ENCODE measurements around the gene KRTAP5-1. TPM values are rescaled to one million over a fixed set of nuclear protein-coding genes. Genes with fewer than 3 reads are reported as not detected.

KRTAP5-1 gene
- total RNA-seq, 2 donors from 2014 or later, result not detected

DNA sequence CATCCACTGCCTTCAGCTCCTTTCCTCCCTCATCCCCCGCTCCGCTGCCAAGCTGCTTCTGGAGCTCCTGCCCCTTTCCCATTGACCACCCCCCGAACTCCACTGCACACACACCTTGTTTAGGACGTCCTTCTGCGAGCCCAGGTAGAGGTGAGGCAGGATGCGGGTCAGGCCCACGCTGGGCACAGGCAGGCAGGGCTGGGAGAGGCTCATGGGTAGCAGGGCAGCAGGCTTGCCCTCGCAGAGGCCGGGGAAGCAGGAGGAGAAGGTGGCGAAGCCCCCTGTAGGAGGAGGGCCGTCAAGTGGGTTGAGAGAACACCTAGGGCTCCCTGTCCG is 26.3 kb downstream of the KRTAP5-1 start:
- Histone ChIP-seq H3K9me3 (ENCODE audit: control insufficient read depth, low read length) (no peaks in the 10 kb centered on the region), H3K4me3 (ENCODE audit: low read length) (no peak overlapping the region), H3K9ac (ENCODE audit: extremely low read depth, low read length, poor library complexity, severe bottlenecking) (no peak overlapping the region), H3K27me3 (ENCODE audit: control insufficient read depth, insufficient read depth, low read length, poor library complexity, severe bottlenecking) (no peaks in the 10 kb centered on the region), H3K36me3 (ENCODE audit: control insufficient read depth, insufficient read depth, low read length) (no peaks in the 10 kb centered on the region), H3K4me1 (ENCODE audit: control insufficient read depth, insufficient read depth, low read length) (no peaks in the 10 kb centered on the region), H3K27ac (ENCODE audit: low read depth, low read length) (no peak overlapping the region)
- Mint-ChIP-seq H3K4me3 (no peak overlapping the region), H3K9me3 (no peaks in the 10 kb centered on the region), H3K4me1 (peaks cover 3% of the 10 kb centered on the region), H3K27me3 (ENCODE audit: insufficient read depth) (peaks cover 9% of the 10 kb centered on the region), H3K36me3 (ENCODE audit: low read depth) (peaks cover 5% of the 10 kb centered on the region), H3K27ac (no peak overlapping the region)
- TF ChIP-seq, protein P1, sequence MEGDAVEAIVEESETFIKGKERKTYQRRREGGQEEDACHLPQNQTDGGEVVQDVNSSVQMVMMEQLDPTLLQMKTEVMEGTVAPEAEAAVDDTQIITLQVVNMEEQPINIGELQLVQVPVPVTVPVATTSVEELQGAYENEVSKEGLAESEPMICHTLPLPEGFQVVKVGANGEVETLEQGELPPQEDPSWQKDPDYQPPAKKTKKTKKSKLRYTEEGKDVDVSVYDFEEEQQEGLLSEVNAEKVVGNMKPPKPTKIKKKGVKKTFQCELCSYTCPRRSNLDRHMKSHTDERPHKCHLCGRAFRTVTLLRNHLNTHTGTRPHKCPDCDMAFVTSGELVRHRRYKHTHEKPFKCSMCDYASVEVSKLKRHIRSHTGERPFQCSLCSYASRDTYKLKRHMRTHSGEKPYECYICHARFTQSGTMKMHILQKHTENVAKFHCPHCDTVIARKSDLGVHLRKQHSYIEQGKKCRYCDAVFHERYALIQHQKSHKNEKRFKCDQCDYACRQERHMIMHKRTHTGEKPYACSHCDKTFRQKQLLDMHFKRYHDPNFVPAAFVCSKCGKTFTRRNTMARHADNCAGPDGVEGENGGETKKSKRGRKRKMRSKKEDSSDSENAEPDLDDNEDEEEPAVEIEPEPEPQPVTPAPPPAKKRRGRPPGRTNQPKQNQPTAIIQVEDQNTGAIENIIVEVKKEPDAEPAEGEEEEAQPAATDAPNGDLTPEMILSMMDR (conservative IDR thresholded peaks at IDR 0.05), result no peak
- no peak for DNase-seq
- 80 to 89% methylated on average over 2 to 12 of the region's 12 CpGs for WGBS, 2 experiments (ENCODE audit: insufficient coverage in 1 of 2, insufficient read length in 1 of 2)

DNA sequence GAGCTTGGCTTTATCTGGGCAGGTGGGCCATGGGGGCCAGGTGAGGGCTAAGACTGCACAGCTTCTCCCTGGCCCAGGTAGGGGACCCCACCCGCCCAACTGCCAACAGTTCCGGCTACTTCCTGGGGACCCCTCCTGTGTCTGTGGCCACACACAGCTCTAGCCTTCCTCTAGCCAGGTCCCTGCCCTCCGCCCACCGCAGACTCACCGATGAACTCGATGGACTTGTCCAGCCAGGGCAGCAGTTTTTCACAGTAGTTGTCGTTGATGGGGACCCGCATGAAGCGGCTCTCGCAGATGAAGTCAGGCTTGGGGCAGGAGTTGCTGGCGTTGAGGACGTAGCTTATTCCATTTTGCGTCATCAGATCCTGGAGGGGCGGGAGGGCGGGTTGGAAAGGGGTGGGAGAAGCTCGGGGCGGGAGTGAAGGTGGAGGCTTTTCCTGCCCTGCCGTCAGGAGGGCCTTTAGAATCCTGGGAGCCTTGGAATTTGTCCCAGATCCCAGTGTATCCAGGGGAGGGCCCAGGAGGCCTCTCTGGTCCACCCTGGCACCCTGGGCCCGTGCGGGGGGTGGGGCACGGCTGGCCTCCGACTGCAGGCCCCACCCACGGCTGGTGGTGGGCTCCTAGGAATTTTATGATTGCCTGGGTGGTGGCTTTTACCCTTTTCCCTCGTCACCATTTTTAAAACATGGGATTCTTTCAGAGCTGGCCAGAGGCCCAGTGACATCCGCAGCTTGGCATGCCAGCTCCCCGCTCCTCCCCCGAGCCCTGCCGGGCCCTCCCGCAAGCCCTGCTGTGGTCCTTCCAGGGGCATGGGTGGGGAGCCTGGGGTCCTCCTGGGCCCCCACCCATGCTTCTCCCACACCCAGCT is 26.9 kb downstream of the KRTAP5-1 start:
- peaks cover 5% of the 10 kb centered on the region for H3K36me3 Mint-ChIP-seq (ENCODE audit: low read depth)
- H3K9ac ChIP-seq (ENCODE audit: extremely low read depth, low read length, poor library complexity, severe bottlenecking), result no peak overlapping the region
- DNase-seq, result peak; percentile 53
- H3K4me1 ChIP-seq (ENCODE audit: control insufficient read depth, insufficient read depth, low read length), result no peaks in the 10 kb centered on the region
- H3K27me3 ChIP-seq (ENCODE audit: control insufficient read depth, insufficient read depth, low read length, poor library complexity, severe bottlenecking), result peaks cover 6% of the 10 kb centered on the region
- H3K36me3 ChIP-seq (ENCODE audit: control insufficient read depth, insufficient read depth, low read length), result no peaks in the 10 kb centered on the region
- no peak overlapping the region for H3K4me3 ChIP-seq (ENCODE audit: low read length)
- peaks cover 3% of the 10 kb centered on the region for H3K4me1 Mint-ChIP-seq
- no peak overlapping the region for H3K4me3 Mint-ChIP-seq
- no peak overlapping the region for H3K27ac Mint-ChIP-seq
- 86 to 90% methylated on average over 9 to 29 of the region's 29 CpGs for WGBS, 2 experiments (ENCODE audit: insufficient coverage in 1 of 2, insufficient read length in 1 of 2)
- peaks cover 14% of the 10 kb centered on the region for H3K27me3 Mint-ChIP-seq (ENCODE audit: insufficient read depth)
- no peak overlapping the region for H3K27ac ChIP-seq (ENCODE audit: low read depth, low read length)
- H3K9me3 ChIP-seq (ENCODE audit: control insufficient read depth, low read length), result no peaks in the 10 kb centered on the region
- TF ChIP-seq, protein P1 (conservative IDR thresholded peaks at IDR 0.05), result no peak
- H3K9me3 Mint-ChIP-seq, result no peaks in the 10 kb centered on the region

DNA sequence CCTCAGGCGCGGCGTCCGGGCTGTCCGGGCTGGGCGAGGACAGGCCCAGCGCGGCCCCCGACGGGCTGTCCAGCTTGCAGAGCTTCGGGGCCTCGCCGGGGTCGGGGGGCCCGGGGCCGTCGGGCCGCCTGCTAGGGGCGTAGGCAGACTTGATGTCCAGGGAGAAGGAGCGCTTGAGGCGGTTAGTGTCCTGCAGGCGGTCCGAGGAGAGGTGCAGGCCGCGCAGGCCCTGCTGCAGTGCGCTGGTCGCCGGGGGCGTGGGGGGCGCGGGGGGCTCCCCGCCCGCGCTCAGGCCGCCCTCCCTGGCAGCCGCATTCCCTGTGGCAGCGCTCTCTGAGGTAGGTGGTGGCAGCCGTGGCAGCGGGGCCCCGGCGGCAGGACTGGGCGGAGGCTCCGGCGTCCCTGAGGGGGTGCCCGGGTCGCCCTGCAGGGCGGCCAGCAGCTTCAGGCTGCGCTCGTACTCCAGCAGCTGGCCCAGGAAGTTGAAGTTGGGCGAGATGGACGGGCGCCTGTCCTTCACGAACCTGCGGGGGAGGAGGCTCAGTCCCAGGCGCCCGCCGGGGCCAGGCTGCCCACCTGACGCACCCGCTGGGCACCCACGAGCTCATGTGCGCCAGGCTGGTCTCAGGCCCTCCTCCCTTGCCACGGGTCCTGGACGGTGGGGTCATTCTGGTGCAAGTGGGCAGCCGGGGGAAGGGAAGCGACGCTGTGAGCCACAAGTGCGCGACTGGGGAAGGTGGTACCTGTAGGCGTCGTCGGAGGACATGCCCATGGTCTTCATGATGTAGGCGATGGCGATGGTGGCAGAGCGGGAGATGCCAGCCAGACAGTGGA is 27.8 kb downstream of the KRTAP5-1 start:
- no peak overlapping the region for H3K9ac ChIP-seq (ENCODE audit: extremely low read depth, low read length, poor library complexity, severe bottlenecking)
- H3K36me3 Mint-ChIP-seq (ENCODE audit: low read depth), result peaks cover 5% of the 10 kb centered on the region
- peaks cover 21% of the 10 kb centered on the region for H3K27me3 Mint-ChIP-seq (ENCODE audit: insufficient read depth)
- no peaks in the 10 kb centered on the region for H3K4me1 ChIP-seq (ENCODE audit: control insufficient read depth, insufficient read depth, low read length)
- H3K27ac Mint-ChIP-seq, result no peak overlapping the region
- H3K9me3 Mint-ChIP-seq, result no peaks in the 10 kb centered on the region
- TF ChIP-seq, protein P1 (conservative IDR thresholded peaks at IDR 0.05), result no peak
- H3K4me3 ChIP-seq (ENCODE audit: low read length), result no peak overlapping the region
- H3K4me1 Mint-ChIP-seq, result peaks cover 3% of the 10 kb centered on the region
- no peak overlapping the region for H3K27ac ChIP-seq (ENCODE audit: low read depth, low read length)
- no peaks in the 10 kb centered on the region for H3K36me3 ChIP-seq (ENCODE audit: control insufficient read depth, insufficient read depth, low read length)
- DNase-seq, result peak; percentile 45
- no peaks in the 10 kb centered on the region for H3K9me3 ChIP-seq (ENCODE audit: control insufficient read depth, low read length)
- H3K27me3 ChIP-seq (ENCODE audit: control insufficient read depth, insufficient read depth, low read length, poor library complexity, severe bottlenecking), result peaks cover 12% of the 10 kb centered on the region
- 92 to 95% methylated on average over 27 to 74 of the region's 74 CpGs for WGBS, 2 experiments (ENCODE audit: insufficient coverage in 1 of 2, insufficient read length in 1 of 2)
- H3K4me3 Mint-ChIP-seq, result no peak overlapping the region

Measured in endodermal cell (in vitro differentiated cells).